ENCODE data around the gene NCKAP5.

The NCKAP5 gene

GRCh38 chr2:133433455-133434451 lies 134.5 kb downstream of the NCKAP5 start:
- H4K12ac ChIP-seq (ENCODE audit: low read depth, low read length) = no peak overlapping the region
- H4K91ac ChIP-seq (ENCODE audit: low read depth, low read length) = no peak overlapping the region
- no peak overlapping the region for H2AK5ac ChIP-seq (ENCODE audit: low read length)
- no peak overlapping the region for H3K4me3 ChIP-seq (ENCODE audit: low read depth, low read length)
- no peaks in the 10 kb centered on the region for H3K36me3 ChIP-seq (ENCODE audit: control insufficient read depth in 1 of 2, insufficient read depth in 2 of 2, low read length in 2 of 2)
- H3K14ac ChIP-seq (ENCODE audit: low read length) = no peak overlapping the region
- no peak overlapping the region for H2BK5ac ChIP-seq (ENCODE audit: low read depth, low read length, poor library complexity)
- H3K4me2 ChIP-seq (ENCODE audit: low read length) = no peak overlapping the region
- H3K27ac ChIP-seq (ENCODE audit: low read depth, low read length) = no peak overlapping the region
- no peak overlapping the region for H3K9ac ChIP-seq (ENCODE audit: low read length)
- H3K79me2 ChIP-seq (ENCODE audit: control insufficient read depth, insufficient read depth, low read length, poor library complexity) = no peaks in the 10 kb centered on the region
- H2BK120ac ChIP-seq (ENCODE audit: insufficient read depth, low read length, poor library complexity) = no peak overlapping the region
- no peak overlapping the region for H3K23ac ChIP-seq (ENCODE audit: low read length)
- no peak overlapping the region for H3K18ac ChIP-seq (ENCODE audit: low read length)
- H2AFZ ChIP-seq (ENCODE audit: insufficient read depth, low read length, poor library complexity) = no peak overlapping the region
- no peak for DNase-seq
- no peaks in the 10 kb centered on the region for H3K4me1 ChIP-seq (ENCODE audit: control insufficient read depth in 1 of 2, insufficient read depth in 2 of 2, low read length in 2 of 2)
- no peaks in the 10 kb centered on the region for H3K79me1 ChIP-seq (ENCODE audit: low read length)
- no peak overlapping the region for H4K8ac ChIP-seq (ENCODE audit: low read depth, low read length)
- H3K27me3 ChIP-seq (ENCODE audit: insufficient read depth, low read length) = no peaks in the 10 kb centered on the region
- WGBS (ENCODE audit: extremely low coverage, insufficient coverage, insufficient read length) = no CpG with 5 or more reads among the region's 5 CpGs
- H2BK12ac ChIP-seq (ENCODE audit: low read length) = no peak overlapping the region
- no peak overlapping the region for H3K4ac ChIP-seq (ENCODE audit: low read depth, low read length)
- no peaks in the 10 kb centered on the region for H3K9me3 ChIP-seq (ENCODE audit: insufficient read depth, low read depth, low read length)

- H3K4me2 ChIP-seq (ENCODE audit: low read length) = no peak overlapping the region
- no peak overlapping the region for H3K9ac ChIP-seq (ENCODE audit: low read length)
- no peak overlapping the region for H3K4me3 ChIP-seq (ENCODE audit: low read depth, low read length)
- no peaks in the 10 kb centered on the region for H3K79me1 ChIP-seq (ENCODE audit: low read length)
- no peak overlapping the region for H2BK120ac ChIP-seq (ENCODE audit: insufficient read depth, low read length, poor library complexity)
- H3K23ac ChIP-seq (ENCODE audit: low read length) = no peak overlapping the region
- DNase-seq = no peak
- no peak overlapping the region for H2AFZ ChIP-seq (ENCODE audit: insufficient read depth, low read length, poor library complexity)
- H2BK12ac ChIP-seq (ENCODE audit: low read length) = no peak overlapping the region
- no peaks in the 10 kb centered on the region for H3K9me3 ChIP-seq (ENCODE audit: insufficient read depth, low read depth, low read length)
- no peak overlapping the region for H2BK5ac ChIP-seq (ENCODE audit: low read depth, low read length, poor library complexity)
- no peak overlapping the region for H3K18ac ChIP-seq (ENCODE audit: low read length)
- no peaks in the 10 kb centered on the region for H3K36me3 ChIP-seq (ENCODE audit: control insufficient read depth in 1 of 2, insufficient read depth in 2 of 2, low read length in 2 of 2)
- H3K27me3 ChIP-seq (ENCODE audit: insufficient read depth, low read length) = no peaks in the 10 kb centered on the region
- no peaks in the 10 kb centered on the region for H3K79me2 ChIP-seq (ENCODE audit: control insufficient read depth, insufficient read depth, low read length, poor library complexity)
- no peak overlapping the region for H3K27ac ChIP-seq (ENCODE audit: low read depth, low read length)
- no peak overlapping the region for H4K91ac ChIP-seq (ENCODE audit: low read depth, low read length)
- H4K12ac ChIP-seq (ENCODE audit: low read depth, low read length) = no peak overlapping the region
- H3K4me1 ChIP-seq (ENCODE audit: control insufficient read depth in 1 of 2, insufficient read depth in 2 of 2, low read length in 2 of 2) = no peaks in the 10 kb centered on the region
- H3K4ac ChIP-seq (ENCODE audit: low read depth, low read length) = no peak overlapping the region
- no peak overlapping the region for H4K8ac ChIP-seq (ENCODE audit: low read depth, low read length)
- no peak overlapping the region for H2AK5ac ChIP-seq (ENCODE audit: low read length)
- no peak overlapping the region for H3K14ac ChIP-seq (ENCODE audit: low read length)
Observed at GRCh38 chr2:133432778-133433177, 135.5 kb downstream of the NCKAP5 start.

GRCh38 chr2:133431289-133431688 lies 137.0 kb downstream of the NCKAP5 start:
- Histone ChIP-seq H3K79me1 (ENCODE audit: low read length) (no peaks in the 10 kb centered on the region), H2BK12ac (ENCODE audit: low read length) (no peak overlapping the region), H3K23ac (ENCODE audit: low read length) (no peak overlapping the region), H3K4me2 (ENCODE audit: low read length) (no peak overlapping the region), H2AK5ac (ENCODE audit: low read length) (no peak overlapping the region), H2BK120ac (ENCODE audit: insufficient read depth, low read length, poor library complexity) (no peak overlapping the region), H3K18ac (ENCODE audit: low read length) (no peak overlapping the region), H3K27me3 (ENCODE audit: insufficient read depth, low read length) (no peaks in the 10 kb centered on the region), H4K91ac (ENCODE audit: low read depth, low read length) (no peak overlapping the region), H3K79me2 (ENCODE audit: control insufficient read depth, insufficient read depth, low read length, poor library complexity) (no peaks in the 10 kb centered on the region), H3K9ac (ENCODE audit: low read length) (no peak overlapping the region), H3K36me3 (ENCODE audit: control insufficient read depth in 1 of 2, insufficient read depth in 2 of 2, low read length in 2 of 2) (no peaks in the 10 kb centered on the region), H4K12ac (ENCODE audit: low read depth, low read length) (no peak overlapping the region), H2BK5ac (ENCODE audit: low read depth, low read length, poor library complexity) (no peak overlapping the region), H3K9me3 (ENCODE audit: insufficient read depth, low read depth, low read length) (no peaks in the 10 kb centered on the region), H3K4me3 (ENCODE audit: low read depth, low read length) (no peak overlapping the region), H4K8ac (ENCODE audit: low read depth, low read length) (no peak overlapping the region), H2AFZ (ENCODE audit: insufficient read depth, low read length, poor library complexity) (no peak overlapping the region), H3K27ac (ENCODE audit: low read depth, low read length) (no peak overlapping the region), H3K4ac (ENCODE audit: low read depth, low read length) (no peak overlapping the region), H3K4me1 (ENCODE audit: control insufficient read depth in 1 of 2, insufficient read depth in 2 of 2, low read length in 2 of 2) (no peaks in the 10 kb centered on the region), H3K14ac (ENCODE audit: low read length) (no peak overlapping the region)
- DNase-seq = peak; percentile 11 to 68
- WGBS (ENCODE audit: extremely low coverage, insufficient coverage, insufficient read length) = no CpG with 5 or more reads among the region's 4 CpGs

GRCh38 chr2:133426791-133427190 lies 141.5 kb downstream of the NCKAP5 start:
- Histone ChIP-seq H2AFZ (ENCODE audit: insufficient read depth, low read length, poor library complexity) (no peak overlapping the region), H3K27ac (ENCODE audit: low read depth, low read length) (no peak overlapping the region), H3K4me2 (ENCODE audit: low read length) (no peak overlapping the region), H4K12ac (ENCODE audit: low read depth, low read length) (no peak overlapping the region), H3K4me3 (ENCODE audit: low read depth, low read length) (no peak overlapping the region), H3K23ac (ENCODE audit: low read length) (no peak overlapping the region), H3K4ac (ENCODE audit: low read depth, low read length) (no peak overlapping the region), H2BK120ac (ENCODE audit: insufficient read depth, low read length, poor library complexity) (no peak overlapping the region), H3K9ac (ENCODE audit: low read length) (no peak overlapping the region), H3K4me1 (ENCODE audit: control insufficient read depth in 1 of 2, insufficient read depth in 2 of 2, low read length in 2 of 2) (no peaks in the 10 kb centered on the region), H3K79me1 (ENCODE audit: low read length) (no peaks in the 10 kb centered on the region), H3K18ac (ENCODE audit: low read length) (no peak overlapping the region), H3K79me2 (ENCODE audit: control insufficient read depth, insufficient read depth, low read length, poor library complexity) (no peaks in the 10 kb centered on the region), H2BK12ac (ENCODE audit: low read length) (no peak overlapping the region), H4K8ac (ENCODE audit: low read depth, low read length) (no peak overlapping the region), H2AK5ac (ENCODE audit: low read length) (no peak overlapping the region), H3K36me3 (ENCODE audit: control insufficient read depth in 1 of 2, insufficient read depth in 2 of 2, low read length in 2 of 2) (no peaks in the 10 kb centered on the region), H3K27me3 (ENCODE audit: insufficient read depth, low read length) (no peaks in the 10 kb centered on the region), H3K14ac (ENCODE audit: low read length) (no peak overlapping the region), H2BK5ac (ENCODE audit: low read depth, low read length, poor library complexity) (no peak overlapping the region), H3K9me3 (ENCODE audit: insufficient read depth, low read depth, low read length) (no peaks in the 10 kb centered on the region), H4K91ac (ENCODE audit: low read depth, low read length) (no peak overlapping the region)
- WGBS (ENCODE audit: extremely low coverage, insufficient coverage, insufficient read length) = no CpG with 5 or more reads among the region's 1 CpG
- no peak for DNase-seq
